ENCODE measurements around the gene SORCS2.
A peak's percentile ranks its signal among the peaks of the same experiment; 100 is the strongest.

Gene SORCS2

DNA sequence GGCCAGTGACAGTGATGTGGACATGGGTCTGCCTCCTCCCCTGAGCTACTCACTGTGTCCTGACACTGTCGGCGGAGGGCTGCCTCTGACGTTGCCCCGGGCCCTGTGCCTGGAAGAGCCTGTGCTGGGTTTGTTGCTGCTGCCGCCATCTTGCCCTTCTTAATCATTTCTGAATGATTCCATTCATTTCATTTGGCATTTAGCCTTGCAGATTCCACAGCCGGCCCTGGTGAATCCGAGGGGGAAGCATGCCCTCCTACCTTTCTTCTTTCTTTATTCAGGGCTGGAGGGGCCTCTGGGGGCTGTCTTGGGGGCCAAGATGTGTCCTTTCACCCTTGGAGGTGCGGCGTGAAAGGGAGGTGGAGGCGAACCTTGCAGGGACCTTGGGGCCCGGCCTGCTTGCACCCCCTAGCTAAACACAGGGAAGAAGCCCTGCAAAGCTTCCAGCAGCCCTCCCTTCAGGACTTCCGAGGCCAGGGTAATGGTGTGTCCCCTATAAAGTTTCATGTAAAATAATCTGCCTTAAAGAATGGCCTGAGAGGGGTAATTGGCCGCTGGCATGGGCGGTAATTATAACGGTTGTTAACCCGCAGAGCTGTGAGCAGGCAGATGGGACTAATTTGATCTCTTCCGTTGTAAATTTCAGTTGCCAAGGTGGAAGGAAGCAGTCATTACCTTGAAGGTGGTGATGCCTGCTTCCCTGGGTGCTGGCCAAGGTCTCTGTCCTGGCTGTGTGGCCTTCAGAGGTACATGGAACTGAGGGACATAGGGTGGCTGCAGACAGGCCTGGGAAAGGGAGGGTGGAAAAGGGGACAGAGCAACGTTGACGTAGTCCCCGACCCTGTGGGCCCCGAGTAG lies 150.1 kb downstream of the SORCS2 start:
- DNase-seq, result no peak

DNA sequence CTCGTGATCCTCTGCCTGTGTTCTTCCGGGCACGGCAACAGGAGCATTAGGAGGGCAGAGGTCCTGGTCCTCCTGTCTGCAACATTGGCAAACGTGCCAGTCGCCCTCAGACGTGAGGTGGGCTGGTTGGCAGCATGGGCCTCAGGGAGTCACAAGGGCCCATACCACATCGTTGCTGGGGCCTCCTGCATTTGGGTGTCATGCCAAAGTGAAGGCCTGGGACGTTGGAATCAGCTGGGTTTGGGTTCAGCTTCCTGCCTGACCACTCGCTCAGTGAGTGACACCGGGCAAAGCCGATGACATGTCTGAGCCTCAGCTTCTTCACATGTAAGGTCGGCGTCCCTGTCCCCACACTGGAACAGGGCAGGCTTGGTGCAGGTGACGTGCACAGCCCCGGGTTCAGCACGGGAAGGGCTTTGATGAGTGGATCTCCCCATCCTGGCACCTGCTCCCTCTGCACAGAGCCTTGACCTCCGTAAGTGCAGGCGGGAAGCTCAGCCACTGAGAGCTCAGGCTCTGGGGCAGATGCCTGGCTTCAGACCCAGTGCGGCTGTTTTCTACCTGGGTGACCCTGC lies 150.8 kb downstream of the SORCS2 start:
- no peak for DNase-seq

DNA sequence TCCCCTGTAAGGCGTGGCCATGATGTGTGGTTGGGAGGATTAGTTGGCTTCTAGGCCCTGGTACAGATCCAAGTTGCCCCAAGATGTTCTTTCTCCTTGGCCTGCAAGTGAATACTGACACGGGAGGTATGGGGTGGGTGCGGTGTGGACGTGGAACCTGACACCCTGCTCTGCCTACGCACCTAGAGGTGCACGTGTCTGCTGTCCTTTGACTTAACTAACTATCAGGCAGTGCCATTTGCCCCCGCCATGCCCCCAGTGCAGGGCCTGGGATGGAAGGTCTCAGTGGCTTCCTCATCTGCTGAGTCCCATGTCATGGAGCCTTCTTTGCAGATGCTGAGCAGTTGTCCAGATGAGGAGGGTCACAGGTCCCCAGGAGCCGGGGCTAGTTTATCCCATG lies 151.6 kb downstream of the SORCS2 start:
- no peak for DNase-seq

DNA sequence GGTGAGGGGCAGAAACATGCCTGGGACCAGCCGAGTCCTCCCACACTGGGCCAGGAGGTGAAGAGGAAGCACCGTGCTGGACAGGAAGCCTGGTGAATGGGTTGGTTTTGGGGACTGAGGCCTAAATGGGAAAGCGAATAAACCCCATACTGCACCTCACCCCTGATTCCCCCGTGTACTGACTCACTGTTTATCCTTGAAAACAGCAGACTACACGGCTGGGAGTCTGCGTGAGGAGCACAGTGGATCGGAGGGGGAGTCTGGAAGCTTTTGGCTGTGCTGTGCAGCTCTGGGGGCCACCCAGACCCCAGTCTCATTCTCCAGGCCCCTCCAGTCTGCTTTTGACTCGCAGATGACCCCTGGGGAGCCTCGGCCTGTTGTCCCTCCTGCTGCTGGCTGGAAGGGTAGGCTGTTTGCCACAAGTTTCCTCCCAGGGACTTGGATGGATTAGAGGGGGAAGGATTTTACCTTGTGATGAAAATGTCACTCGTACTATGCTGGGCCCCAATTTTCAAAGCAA lies 152.4 kb downstream of the SORCS2 start:
- DNase-seq, result peak; percentile 32

DNA sequence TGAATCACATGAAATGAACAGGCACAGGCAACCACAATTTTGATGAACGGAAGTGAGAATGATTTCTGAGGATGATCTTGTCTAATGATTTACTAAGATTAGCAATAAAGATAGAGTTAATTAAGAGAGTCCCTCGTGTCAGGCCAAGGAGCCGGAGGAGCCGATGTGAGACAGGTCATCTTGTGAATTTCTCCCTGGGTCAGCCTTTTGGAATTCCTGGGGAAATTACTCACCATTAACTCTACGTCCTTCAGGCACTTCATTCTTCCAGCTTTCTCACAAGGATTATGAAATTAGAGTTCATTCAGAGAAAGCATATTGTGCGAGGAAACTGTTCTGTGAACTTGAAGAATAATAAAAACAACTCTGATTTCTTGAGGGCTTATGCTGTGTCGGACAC lies 155.6 kb downstream of the SORCS2 start:
- DNase-seq, result peak; percentile 61

DNA sequence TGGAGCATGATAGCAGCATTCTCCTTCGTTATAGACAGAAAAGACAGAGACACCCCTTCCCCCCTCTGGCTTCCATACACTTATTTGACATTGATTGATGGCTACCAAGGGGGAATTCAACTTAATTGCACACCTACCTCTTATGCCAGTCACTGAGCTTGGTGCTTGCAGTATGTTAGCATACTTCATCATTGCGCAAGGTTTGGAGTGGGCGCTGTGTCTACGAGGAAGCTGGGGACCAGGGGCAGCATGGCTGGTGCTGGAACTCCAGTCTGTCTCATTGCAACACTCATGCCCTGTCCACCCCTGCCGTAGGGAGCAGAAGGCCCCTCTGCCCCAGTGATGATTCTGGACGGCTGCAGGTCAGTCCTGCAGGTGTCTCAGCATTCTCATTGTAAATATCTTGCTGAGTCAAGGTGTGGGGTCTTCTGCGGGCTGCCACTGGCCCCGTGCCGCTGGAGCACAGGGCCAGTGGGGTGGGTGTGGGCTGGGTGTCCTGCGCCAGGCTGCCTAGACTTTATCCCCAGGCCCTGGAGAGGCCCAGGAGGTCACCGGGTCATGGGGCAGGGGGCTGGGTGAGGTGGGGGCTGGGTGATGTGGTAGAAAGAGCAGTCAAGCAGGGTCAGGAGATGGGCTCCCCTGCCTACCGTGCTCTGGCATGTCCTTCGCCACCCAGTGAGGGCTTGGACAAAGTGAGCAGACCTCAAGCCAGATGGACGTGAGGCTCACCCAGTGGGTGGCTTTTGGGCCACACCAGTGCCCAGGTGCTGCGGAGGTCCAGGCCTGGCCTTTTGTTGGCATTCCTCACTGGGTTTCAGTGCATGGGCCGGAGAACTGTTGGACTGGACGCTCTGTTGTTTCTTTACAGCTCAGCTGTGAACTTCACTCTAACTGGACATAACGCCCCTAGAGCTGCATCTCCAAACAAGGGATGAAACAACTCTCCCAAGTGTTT lies 156.9 kb downstream of the SORCS2 start:
- DNase-seq, result no peak

DNA sequence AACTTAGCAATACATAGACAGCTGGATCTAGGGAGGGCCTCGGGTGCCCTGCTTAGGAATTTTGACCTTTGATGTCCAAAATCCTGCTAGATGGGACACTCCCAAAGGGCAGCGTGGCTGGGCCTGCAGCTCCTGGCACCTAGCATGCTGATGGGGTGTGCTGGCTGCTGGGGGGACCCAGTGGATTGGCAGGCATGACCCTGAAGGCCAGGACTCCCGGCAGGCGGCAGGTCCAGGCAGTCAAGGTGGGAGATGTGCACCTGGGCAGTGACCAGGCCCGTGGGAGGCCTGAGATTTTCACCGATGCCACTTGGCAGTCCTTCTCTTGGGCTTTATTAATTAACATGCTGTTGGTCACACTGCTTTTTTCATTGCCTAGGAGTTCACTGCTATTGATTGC lies 158.1 kb downstream of the SORCS2 start:
- no peak for DNase-seq

DNA sequence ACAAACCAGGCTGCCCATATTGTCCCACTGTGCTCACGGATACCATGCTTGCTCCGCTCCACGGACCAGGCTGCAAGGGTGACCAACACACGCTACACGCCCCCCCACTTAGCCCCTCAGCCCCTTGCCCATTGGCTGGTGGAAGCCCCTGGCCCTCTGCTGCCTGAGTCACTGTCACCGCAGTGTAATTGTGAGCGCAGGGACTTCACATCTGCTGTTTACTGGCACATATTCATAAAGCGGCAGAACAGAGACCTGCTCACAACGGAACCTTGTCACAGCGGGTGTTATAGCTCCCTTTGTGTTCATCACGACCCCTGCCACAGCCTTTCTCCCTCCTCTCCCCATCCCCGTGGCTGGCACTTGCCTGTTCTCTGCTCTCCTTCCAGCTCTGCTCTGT lies 158.7 kb downstream of the SORCS2 start:
- DNase-seq, result no peak

DNA sequence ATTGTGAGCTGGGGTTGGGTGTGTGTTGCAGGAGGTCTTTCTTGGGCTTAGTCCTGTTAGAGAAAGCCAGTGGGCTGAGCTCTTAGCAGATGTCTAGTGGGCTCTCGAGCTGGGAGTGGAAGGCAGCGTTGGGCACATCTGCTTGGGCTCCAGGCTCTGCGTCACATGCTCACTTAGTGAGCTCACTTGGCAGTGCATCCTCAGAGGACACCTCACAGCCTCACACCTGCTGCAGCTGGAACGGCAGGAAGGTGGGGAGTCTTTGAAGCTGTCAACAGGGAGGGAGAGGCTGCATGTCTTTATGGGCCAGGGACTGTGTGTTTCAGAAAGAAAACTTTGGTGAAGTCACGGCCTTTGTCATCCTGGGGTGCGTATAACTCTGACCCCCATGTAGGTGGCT lies 160.1 kb downstream of the SORCS2 start:
- no peak for DNase-seq

DNA sequence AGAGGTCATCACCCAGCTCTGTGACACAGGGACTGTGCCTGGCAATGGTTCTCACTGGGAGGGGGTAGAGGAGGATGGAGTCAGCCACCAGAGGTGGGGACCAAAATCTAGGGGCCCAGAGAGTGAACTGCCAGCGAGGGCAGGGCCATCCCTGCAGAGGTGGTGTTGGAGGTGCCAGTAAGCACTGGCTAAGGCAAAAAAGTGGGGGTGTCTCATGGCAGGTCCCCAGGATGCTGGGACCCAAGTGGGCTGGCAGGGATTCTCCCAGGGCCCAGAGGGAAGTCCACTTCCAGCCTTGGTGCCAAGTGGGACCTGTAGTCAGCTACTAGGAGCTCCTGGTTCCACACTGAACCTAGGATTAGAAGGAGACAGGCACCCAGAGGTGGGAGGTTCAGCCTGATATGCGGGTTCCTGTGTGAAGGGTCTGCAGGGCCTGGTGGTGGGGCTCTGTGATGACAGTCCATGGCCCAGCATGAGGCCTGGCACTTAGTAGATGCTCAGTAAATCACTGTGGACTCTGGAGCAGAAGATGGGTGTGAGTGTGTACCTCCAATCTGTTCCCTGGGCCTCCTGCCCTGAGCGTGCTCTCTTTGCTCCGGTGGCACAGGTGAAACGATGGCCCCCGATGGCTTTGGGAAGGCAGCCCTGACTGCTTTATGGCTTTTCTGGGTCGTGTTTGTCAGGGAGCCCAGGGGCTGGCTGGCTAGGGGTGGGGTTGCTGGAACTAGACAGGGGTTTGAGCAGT lies 160.9 kb downstream of the SORCS2 start:
- DNase-seq, result no peak

DNA sequence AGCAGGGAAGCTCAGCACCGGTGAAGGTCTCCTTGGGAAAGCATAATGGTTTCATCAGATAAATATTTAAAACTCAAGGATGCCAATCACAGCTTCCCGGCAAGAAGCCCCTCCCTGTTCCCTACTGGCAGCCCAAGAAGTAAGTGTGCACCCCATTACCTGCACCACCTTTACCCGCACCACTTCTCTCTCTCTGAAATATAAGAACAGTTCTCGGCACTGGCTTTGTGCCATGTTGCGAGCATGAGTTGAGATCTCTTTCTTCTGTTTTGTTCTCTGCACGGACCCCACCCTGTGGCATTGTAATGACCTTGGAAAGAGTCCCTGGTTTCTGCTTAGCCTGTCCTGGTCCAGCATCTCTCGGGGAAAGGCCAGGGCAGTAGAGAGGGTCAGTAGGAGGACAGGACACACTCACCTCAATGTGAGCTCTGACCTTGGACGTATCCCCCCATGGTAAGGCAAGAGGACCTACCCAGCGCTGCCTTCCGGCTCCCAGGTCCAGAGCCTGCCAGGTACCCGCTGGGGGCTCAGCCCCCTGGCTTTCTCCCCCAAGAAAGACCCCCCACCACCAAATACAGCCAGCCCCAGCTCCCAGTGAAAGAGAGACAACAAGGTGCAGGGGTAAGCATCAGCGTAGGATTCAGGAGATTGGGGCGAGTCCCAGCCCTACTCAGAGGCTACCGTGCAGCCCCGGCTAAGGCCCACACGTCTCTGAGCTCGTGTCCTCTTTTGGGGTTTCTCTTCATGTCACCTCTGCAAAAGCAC lies 161.7 kb downstream of the SORCS2 start:
- no peak for DNase-seq

DNA sequence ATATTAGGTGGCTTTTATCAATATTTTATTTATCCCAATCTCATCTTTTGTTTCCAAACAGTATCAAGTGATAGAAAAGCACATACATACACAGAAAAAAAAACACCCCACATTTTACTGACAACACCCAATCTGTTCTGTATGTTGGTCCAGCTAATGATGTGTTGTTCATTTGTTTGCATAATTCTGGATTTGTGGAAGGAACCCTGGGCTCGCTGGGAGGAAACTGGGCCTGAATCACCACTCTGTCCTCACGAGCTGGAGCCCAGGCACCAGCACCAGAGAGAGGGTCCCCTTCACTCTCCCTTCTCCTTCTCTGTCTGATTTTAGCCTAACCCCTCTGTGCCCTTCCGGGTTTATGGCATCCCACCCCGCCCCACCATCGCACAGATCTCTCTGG lies 162.6 kb downstream of the SORCS2 start:
- peak; percentile 18 for DNase-seq

DNA sequence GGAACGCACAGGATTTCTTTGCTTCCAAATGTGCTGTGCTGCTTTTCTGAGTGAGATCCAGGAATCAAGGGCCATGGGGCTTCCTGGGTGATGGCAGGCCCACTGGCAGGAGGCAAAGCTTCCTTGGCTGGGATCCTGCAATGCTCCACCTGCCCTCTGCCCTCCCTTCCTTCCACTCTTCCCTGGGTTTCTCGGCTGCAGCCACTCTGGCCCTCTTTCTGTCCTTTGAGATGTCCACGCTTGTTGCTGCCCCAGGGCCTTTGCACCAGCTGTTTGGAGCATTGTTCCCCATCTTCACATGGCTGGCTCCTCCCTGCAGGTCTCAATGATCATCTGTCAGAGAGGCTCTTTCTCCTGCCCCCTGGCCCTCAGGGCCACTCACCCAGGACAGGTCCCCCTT lies 163.5 kb downstream of the SORCS2 start:
- DNase-seq, result no peak

DNA sequence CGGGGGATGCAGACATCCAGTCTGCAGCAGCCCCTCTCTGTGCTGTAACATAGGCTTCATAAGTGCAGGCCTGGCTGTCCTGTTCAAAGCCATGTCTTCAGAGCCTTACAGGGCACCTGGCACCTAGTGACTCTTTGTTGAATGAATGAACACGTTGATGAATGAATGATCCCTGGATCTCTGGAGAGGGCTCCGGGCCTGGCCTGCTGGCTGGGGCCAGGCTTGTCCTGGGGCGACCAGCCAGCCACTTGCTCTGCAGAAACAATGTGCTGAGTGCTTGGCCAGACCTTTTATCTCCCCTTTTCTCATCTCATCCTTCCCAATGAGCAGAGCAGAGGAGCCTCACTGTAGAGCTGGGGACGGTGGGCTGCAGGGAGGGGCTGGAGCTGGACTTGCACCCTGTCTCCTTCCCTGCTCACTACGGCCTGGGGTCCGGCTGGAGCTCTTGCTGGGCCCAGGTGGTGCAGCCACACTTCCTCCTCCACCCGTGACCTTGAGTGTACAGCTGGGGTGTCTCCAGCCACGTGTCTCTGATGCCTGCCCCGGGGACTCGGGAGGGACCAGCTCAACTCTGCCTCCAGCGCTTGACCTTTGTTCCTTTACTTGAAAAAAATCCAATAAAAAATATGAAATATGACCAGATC lies 164.5 kb downstream of the SORCS2 start:
- DNase-seq, result no peak

DNA sequence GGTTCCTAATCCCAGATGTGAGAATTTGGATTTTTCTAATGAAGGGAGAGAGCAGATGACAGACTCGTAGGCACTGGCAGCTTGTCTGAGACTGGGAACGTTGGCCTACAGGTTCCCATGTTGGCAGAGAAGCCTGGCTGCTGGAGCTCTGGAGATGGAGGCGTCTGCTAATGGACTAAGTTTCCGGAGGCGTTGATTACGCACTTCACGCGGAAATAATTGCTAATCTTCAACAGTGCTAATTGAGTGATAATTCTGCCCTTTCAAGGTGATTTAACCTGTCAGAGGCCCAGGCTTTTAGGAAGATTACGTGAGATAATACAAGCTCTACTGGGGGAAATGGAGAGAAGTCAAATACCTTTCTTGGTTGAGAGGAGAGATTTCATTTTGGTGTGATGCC lies 165.0 kb downstream of the SORCS2 start:
- no peak for DNase-seq

DNA sequence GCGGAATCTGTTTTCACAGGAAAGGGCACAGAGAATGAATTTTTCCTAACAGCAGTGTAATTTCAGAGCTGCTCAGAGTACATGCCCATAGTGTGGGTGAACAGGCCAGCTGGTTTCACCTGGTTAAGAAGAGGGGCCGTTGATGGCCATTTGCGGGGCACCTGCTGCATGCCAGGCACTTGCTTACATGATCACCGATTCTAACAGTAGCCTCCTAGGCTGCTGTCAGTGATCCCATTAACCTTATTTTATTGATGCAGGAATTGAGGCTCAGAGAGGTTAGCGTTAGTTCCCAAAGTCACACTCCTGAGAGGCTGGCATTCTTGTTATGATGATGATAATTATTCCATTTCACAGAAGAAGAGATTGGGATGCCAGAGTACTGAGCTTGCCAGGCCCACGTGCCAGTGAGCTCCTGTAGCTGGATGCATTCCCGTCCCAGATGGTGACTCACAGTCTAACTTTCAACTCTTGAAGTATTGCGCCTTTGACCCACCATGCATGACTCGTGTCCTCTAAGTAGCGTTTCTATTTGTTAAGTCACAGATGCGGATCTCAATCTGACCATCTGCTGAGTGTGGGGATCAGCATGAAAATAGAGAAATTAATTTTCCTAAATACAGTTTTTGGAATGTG lies 165.9 kb downstream of the SORCS2 start:
- peak; percentile 87 for DNase-seq

DNA sequence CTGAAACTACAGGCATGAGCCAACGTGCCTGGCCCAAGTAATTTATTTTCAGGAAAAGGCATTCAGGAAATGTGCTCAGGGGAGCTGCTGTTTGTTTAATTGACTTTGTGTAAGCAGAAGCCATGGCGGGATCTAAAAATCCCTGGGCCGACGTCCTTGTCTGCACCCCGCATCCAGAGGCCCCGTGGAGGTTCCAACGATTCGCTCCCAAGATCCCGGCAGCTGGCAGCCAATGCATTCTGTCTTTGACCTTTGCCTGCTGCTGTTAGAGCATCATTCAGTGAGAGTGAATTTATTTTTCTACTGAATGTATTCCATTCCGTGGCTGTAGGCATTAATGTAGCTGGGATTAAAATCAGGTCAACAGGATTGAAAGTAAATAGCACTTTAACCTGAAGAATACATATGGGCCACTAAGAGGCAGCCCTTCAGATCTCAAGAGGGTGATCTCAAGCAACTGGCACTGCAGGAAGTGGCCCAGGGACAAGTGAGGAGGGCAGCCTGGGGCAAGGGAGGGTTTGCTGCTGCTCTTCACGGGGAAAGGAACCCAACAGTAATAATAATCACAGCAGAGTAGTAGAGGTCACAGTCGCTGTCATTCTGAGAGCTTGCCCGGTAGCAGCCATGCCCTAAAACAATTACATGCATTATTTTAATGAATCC lies 167.2 kb downstream of the SORCS2 start:
- DNase-seq, result no peak

DNA sequence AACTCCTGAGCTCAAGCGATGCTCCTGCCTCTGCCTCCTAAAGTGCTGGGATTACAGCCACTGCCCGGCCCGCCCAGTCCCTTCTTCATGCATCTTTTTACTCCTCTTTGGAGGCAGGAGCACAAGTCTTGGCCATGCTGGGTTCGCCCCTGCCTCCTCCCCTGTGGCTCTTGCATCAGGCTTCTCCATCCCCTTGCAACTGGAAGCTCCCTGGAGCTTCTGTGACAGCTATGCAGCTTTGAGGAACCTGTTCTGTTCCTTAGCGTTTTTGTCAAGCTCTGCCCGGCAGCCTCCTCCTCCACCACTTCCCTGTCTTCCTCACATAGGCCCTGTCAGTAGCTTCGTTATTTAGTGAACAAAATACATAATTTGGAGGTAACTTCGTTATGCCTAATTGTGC lies 168.5 kb downstream of the SORCS2 start:
- no peak for DNase-seq

DNA sequence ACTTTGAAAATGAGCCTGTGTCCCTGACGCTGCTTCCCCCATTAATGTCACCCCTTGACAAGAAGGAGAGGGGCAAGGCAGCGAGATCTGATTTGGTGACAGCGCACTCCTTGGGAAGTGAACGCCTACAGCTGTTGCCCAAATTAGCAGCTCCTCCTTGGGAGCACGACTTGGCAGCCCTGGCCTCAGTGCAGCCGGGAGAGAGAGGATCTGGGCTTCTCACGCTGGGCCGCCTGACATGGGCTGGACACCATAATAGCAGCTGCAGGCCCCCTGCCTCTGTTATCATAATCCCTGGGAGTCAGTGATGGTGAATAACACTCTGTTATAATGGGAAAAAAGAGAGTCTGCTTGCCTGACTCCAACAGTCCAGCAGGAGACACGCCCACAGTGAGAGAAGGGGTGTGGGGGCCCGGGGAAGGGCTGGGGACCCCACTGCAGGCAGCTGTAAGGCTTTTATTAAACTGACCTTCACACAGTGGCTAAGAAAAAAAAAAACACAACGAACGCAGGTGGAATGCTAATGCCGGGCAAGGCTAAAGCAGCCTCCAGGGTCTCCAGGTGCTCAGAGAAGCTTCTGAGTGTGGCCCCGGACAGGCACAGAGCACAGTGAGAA lies 169.1 kb downstream of the SORCS2 start:
- no peak for DNase-seq

DNA sequence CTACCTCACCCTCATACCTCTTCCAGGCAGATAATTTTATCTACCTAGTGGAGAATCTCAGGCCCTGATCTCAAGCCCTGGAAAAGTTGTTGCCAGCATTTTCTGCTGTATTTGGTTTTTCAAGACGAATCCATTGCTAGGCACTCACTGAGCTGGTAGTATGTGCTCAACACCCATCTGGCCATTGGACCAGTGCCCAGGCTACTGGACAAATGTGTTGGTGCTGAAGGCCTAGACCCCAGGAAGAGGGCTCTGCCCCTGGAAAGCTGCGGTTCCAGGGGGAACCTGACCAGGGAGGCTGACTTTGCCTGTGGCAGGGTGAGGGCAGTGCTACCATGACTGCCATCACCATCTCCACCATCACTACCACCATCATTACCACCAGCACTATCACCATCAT lies 170.0 kb downstream of the SORCS2 start:
- no peak for DNase-seq

Data from fibroblast of skin of right quadriceps (primary cell).